H9 (cell line): ENCODE results near the gene MICALL1. TPM values are rescaled to one million over a fixed set of nuclear protein-coding genes. Genes with fewer than 3 reads are reported as not detected.
A peak's percentile ranks its signal among the peaks of the same experiment; 100 is the strongest.

Experiments used
- DNase-seq: peaks from one replicate; pipeline ENCODE4 v3.0.0-alpha.2; 2017
- H2AFZ ChIP-seq: one replicate; pipeline ENCODE4 v1.6.1; 2013; ENCODE audit warnings: mild to moderate bottlenecking, low read length, control low read depth, moderate library complexity
- H2AK5ac ChIP-seq: 2 replicates; pipeline ENCODE4 v1.6.1; 2013; ENCODE audit warnings: low read length, control low read depth, mixed read lengths; ENCODE audit not compliant: insufficient read length
- H2BK120ac ChIP-seq: one replicate; pipeline ENCODE4 v1.6.1; 2013; ENCODE audit warnings: low read depth, mild to moderate bottlenecking, low read length, control low read depth, inconsistent platforms; ENCODE audit not compliant: poor library complexity, severe bottlenecking
- H2BK12ac ChIP-seq: 2 replicates; pipeline ENCODE4 v1.6.1; 2013; ENCODE audit warnings: low read length, control low read depth, mixed read lengths, low read depth; ENCODE audit not compliant: insufficient read length
- H2BK15ac ChIP-seq: 2 replicates; pipeline ENCODE4 v1.6.1; 2013; ENCODE audit warnings: low read depth, low read length, control low read depth
- H2BK20ac ChIP-seq: one replicate; pipeline ENCODE4 v1.6.1; 2013; ENCODE audit warnings: low read depth, mild to moderate bottlenecking, low read length, control low read depth, inconsistent platforms; ENCODE audit not compliant: poor library complexity, severe bottlenecking
- H2BK5ac ChIP-seq: 2 replicates; pipeline ENCODE4 v1.6.1; 2013; ENCODE audit warnings: low read length, control low read depth, mixed read lengths; ENCODE audit not compliant: insufficient read length
- H3K14ac ChIP-seq: 2 replicates; pipeline ENCODE4 v1.6.1; 2013; ENCODE audit warnings: low read length, control low read depth; ENCODE audit not compliant: insufficient read depth
- H3K18ac ChIP-seq: 2 replicates; pipeline ENCODE4 v1.6.1; 2013; ENCODE audit warnings: low read depth, mild to moderate bottlenecking, mixed read lengths, low read length, control low read depth; ENCODE audit not compliant: insufficient read length
- H3K23ac ChIP-seq: 2 replicates; pipeline ENCODE4 v1.6.1; 2013; ENCODE audit warnings: low read length, control low read depth, mixed read lengths, low read depth; ENCODE audit not compliant: insufficient read length
- H3K23me2 ChIP-seq: 2 replicates; pipeline ENCODE4 v1.6.1; 2013; ENCODE audit warnings: low read depth, mild to moderate bottlenecking, mixed read lengths, low read length, control low read depth; ENCODE audit not compliant: insufficient read length, poor library complexity, severe bottlenecking
- H3K27ac ChIP-seq: 2 replicates; pipeline ENCODE4 v1.5.1; 2013; ENCODE audit warnings: low read length, control low read depth, mixed read lengths, low read depth; ENCODE audit not compliant: insufficient read length
- H3K27me3 ChIP-seq: 2 replicates; pipeline ENCODE4 v1.6.1; 2013; ENCODE audit warnings: low read length, control low read depth, inconsistent platforms; ENCODE audit not compliant: insufficient read depth
- H3K4ac ChIP-seq: 2 replicates; pipeline ENCODE4 v1.6.1; 2013; ENCODE audit warnings: low read depth, mild to moderate bottlenecking, control low read depth, inconsistent platforms, low read length, moderate library complexity
- H3K4me1 ChIP-seq: 2 replicates; pipeline ENCODE4 v1.6.1; 2013; ENCODE audit warnings: low read length, control low read depth, inconsistent platforms; ENCODE audit not compliant: insufficient read depth
- H3K4me2 ChIP-seq: 2 replicates; pipeline ENCODE4 v1.6.1; 2013; ENCODE audit warnings: low read length, control low read depth, mixed read lengths; ENCODE audit not compliant: insufficient read length, insufficient read depth
- H3K56ac ChIP-seq: 2 replicates; pipeline ENCODE4 v1.6.1; 2013; ENCODE audit warnings: low read depth, mild to moderate bottlenecking, mixed read lengths, low read length, control low read depth; ENCODE audit not compliant: insufficient read length
- H3K79me1 ChIP-seq: 2 replicates; pipeline ENCODE4 v1.6.1; 2013; ENCODE audit warnings: low read depth, mild to moderate bottlenecking, moderate library complexity, low read length, control low read depth, inconsistent platforms; ENCODE audit not compliant: insufficient read depth, poor library complexity, severe bottlenecking
- H3K79me2 ChIP-seq: 2 replicates; pipeline ENCODE4 v1.6.1; 2013; ENCODE audit warnings: low read length, control low read depth, inconsistent platforms; ENCODE audit not compliant: insufficient read depth
- H3K9ac ChIP-seq: 2 replicates; pipeline ENCODE4 v1.6.1; 2013; ENCODE audit warnings: low read length, control low read depth, mixed read lengths; ENCODE audit not compliant: insufficient read length; ENCODE audit errors: extremely low read depth
- H3K9me3 ChIP-seq: one replicate; pipeline ENCODE4 v1.6.1; 2013; ENCODE audit warnings: low read depth, low read length, inconsistent platforms; ENCODE audit not compliant: control insufficient read depth
- H3T11ph ChIP-seq: one replicate; pipeline ENCODE4 v1.6.1; 2013; ENCODE audit warnings: mild to moderate bottlenecking, low read length, control low read depth, inconsistent platforms
- H4K20me1 ChIP-seq: one replicate; pipeline ENCODE4 v1.6.1; 2013; ENCODE audit not compliant: control insufficient read depth, insufficient read length, insufficient read depth
- H4K5ac ChIP-seq: 2 replicates; pipeline ENCODE4 v1.6.1; 2013; ENCODE audit warnings: low read depth, mild to moderate bottlenecking, mixed read lengths, low read length, control low read depth; ENCODE audit not compliant: insufficient read length
- H4K8ac ChIP-seq: replicated peaks from 2 replicates; pipeline ENCODE4 v1.6.1; 2013; ENCODE audit warnings: low read length, control low read depth, mixed read lengths, low read depth; ENCODE audit not compliant: insufficient read length
- H4K91ac ChIP-seq: 2 replicates; pipeline ENCODE4 v1.6.1; 2013; ENCODE audit warnings: low read depth, mild to moderate bottlenecking, moderate library complexity, mixed read lengths, low read length, control low read depth; ENCODE audit not compliant: insufficient read length
- H3K27ac Mint-ChIP-seq, 3 experiments: 2 replicates in 2 of 3; 3 replicates in 1 of 3; pipeline ENCODE4 v1.8.0; 2020 to 2021; ENCODE audit warnings: mixed read lengths in 3 of 3, mild to moderate bottlenecking in 1 of 3, moderate library complexity in 1 of 3
- H3K27me3 Mint-ChIP-seq: 2 replicates; pipeline ENCODE4 v1.8.0; 2021; ENCODE audit warnings: low read depth, mild to moderate bottlenecking, moderate library complexity, mixed read lengths
- H3K36me3 Mint-ChIP-seq, 3 experiments: 2 replicates in 2 of 3; 3 replicates in 1 of 3; pipeline ENCODE4 v1.8.0; 2020 to 2021; ENCODE audit warnings: low read depth in 3 of 3, mixed read lengths in 3 of 3; ENCODE audit not compliant: insufficient read depth in 1 of 3
- H3K4me1 Mint-ChIP-seq, 2 experiments: 2 replicates each; pipeline ENCODE4 v1.8.0; 2020; ENCODE audit warnings: mixed read lengths in 2 of 2
- H3K4me3 Mint-ChIP-seq, 2 experiments: 2 replicates in 1 of 2; 3 replicates in 1 of 2; pipeline ENCODE4 v1.8.0; 2020 to 2021; ENCODE audit warnings: mild to moderate bottlenecking in 2 of 2, mixed read lengths in 2 of 2, moderate library complexity in 1 of 2
- H3K9me3 Mint-ChIP-seq, 2 experiments: 2 replicates in 1 of 2; 3 replicates in 1 of 2; pipeline ENCODE4 v1.8.0; 2020; ENCODE audit warnings: mild to moderate bottlenecking in 2 of 2, mixed read lengths in 2 of 2, moderate library complexity in 1 of 2
- CTCF ChIP-seq: fragments of 200-600 bp; sonication (generic); conservative IDR thresholded peaks from 3 replicates; pipeline ENCODE4 v1.8.0; 2021; ENCODE audit warnings: antibody characterized with exemption, mild to moderate bottlenecking
- WGBS: extraction: QIAGEN DNeasy Blood & Tissue Kit; methylation state at CpG from one replicate; pipeline ENCODE4 v1.1.7; 2013; ENCODE audit warnings: missing lambda C conversion rate, low lambda C conversion rate, mixed read lengths; ENCODE audit not compliant: insufficient read length; ENCODE audit errors: extremely low coverage; 5-methylcytosine and 5-hydroxymethylcytosine counted together
- total RNA-seq: library from RNA; stranded (reverse); gene quantifications from 2 replicates; pipeline ENCODE4 v1.2.1, GENCODE V29; 2021

The MICALL1 gene
- total RNA-seq, 1 experiment from 2014 or later, result 33.3 TPM

- Histone ChIP-seq H2BK12ac (no peak overlapping the region), H3K56ac (no peak overlapping the region), H3K27ac (no peak overlapping the region), H3K79me2 (no peaks in the 10 kb centered on the region), H3K4ac (no peak overlapping the region), H3K9me3 (no peaks in the 10 kb centered on the region), H3K14ac (no peak overlapping the region), H4K20me1 (no peaks in the 10 kb centered on the region), H4K5ac (no peak overlapping the region), H2BK20ac (no peak overlapping the region), H3K23me2 (no peaks in the 10 kb centered on the region), H3K18ac (no peak overlapping the region), H3K79me1 (no peaks in the 10 kb centered on the region), H3T11ph (no peak overlapping the region), H3K9ac (no peak overlapping the region), H2BK15ac (no peak overlapping the region), H3K23ac (no peak overlapping the region), H2AFZ (no peak overlapping the region), H2BK120ac (no peak overlapping the region), H3K4me2 (no peak overlapping the region), H2AK5ac (no peak overlapping the region), H4K91ac (no peak overlapping the region), H3K27me3 (no peaks in the 10 kb centered on the region), H4K8ac (no peak overlapping the region), H3K4me1 (peaks cover 12% of the 10 kb centered on the region; the same call in 1 of the 2 replicates), H2BK5ac (no peak overlapping the region)
- WGBS, result no CpG with 5 or more reads among the region's 2 CpGs
- no peak for TF ChIP-seq CTCF
- Mint-ChIP-seq H3K27me3 (no peaks in the 10 kb centered on the region), H3K4me1 (peaks cover 42 to 51% of the 10 kb centered on the region in 2 experiments), H3K4me3 (no peak overlapping the region), H3K9me3 (no peaks in the 10 kb centered on the region), H3K36me3 (peaks cover 0 to 2% (median under 1%) of the 10 kb centered on the region in 3 experiments; a peak in 4 of 7 replicates), H3K27ac (peak overlapping the region in 2 of 3 experiments; percentile 33 to 76; a peak in 2 of 7 replicates)
- no peak for DNase-seq
Observed at GRCh38 chr22:37897807-37898206, 8.3 kb upstream of the MICALL1 start.
